Measurements from ENCODE around the gene PJA2.

GRCh38 chr5:109407913-109408312, 1.9 kb downstream of the PJA2 start:
- TF ChIP-seq POLR2A (IDR thresholded peaks at IDR 0.05) (no peak), CTCF (IDR thresholded peaks at IDR 0.05 in 4 of 5, conservative IDR thresholded peaks at IDR 0.05 in 1 of 5) (no peak)
